GM21423 (cell line): ENCODE measurements around the gene INF2.

Source experiments
- ATAC-seq: cut with Tn5 transposase; IDR thresholded peaks from one replicate; pipeline ENCODE4 v1.9.1; 2021; ENCODE audit warnings: mild to moderate bottlenecking, moderate library complexity; ENCODE audit not compliant: unreplicated experiment

INF2 gene

GRCh38 chr14:104675447-104675846 is 14.0 kb upstream of the INF2 start:
- no peak for ATAC-seq

DNA sequence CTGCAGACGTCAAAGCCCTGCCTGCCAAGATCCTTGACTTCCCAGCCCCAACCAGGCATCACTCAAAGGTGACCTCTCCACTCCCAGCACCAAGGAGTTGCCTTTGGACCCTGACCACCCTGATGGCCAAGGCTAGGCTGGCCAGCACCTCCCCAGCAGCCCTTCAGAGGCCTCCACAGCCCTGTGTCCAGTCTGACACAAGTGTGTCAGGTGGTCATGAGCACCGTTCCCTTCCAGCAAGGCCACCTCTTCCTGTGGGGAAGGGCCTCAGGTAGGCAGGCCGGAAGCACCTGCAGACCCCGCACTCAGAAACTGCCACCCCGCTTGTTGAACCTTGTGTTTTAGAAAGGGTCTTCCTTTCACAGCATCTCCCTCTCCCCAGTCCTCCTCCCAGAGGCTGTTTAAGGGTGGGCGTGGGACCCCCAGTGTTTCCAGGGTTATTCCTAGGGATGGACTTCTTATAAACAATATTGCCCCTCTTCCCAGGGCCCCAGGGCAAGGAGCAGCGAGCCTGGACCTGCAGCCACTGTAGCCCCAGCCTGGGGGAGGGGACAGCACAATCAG is 13.2 kb upstream of the INF2 start:
- ATAC-seq, result no peak

GRCh38 chr14:104676694-104677511 is 12.5 kb upstream of the INF2 start:
- ATAC-seq, result peak; percentile 15

DNA sequence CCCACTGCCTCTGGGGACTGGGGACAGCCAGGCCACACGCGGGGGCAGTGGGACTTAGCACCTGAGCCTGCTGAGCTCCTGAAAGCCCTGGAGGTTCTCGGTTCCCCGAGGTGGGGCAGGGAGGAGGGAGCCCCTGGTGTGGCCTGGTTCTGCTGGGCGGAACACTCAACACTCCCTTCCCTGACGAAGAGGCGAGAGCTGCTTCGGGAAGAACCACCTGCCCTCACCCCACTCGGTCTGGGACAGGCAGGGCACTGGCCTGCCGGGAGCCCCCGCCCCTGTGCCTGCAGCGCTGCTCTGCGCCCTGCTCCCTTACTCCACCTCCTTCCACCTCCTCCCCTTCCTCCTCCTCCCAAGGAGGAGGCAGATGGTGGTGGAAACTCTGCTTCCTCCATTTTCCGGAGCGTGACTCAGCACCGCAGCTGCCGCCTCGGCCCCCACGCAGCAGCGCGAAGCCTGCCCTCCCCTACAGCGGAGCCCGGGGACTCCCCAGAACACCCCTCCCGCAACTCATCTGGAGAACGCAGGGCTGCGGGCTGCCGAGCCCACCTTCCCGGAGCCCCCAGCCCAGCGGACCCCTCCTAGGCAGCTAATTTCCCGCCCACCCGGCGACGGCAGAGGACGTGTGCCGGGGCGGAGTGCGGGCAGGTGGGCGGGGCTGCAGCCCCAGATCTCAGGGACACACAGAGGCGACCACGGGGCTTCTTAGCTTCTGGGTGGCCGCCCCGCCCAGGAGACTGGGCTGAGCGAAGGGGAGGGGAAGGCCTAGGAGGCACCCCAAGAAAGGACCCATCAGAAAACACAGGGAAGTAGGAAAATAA is 11.7 kb upstream of the INF2 start:
- ATAC-seq, result peak; percentile 35

DNA sequence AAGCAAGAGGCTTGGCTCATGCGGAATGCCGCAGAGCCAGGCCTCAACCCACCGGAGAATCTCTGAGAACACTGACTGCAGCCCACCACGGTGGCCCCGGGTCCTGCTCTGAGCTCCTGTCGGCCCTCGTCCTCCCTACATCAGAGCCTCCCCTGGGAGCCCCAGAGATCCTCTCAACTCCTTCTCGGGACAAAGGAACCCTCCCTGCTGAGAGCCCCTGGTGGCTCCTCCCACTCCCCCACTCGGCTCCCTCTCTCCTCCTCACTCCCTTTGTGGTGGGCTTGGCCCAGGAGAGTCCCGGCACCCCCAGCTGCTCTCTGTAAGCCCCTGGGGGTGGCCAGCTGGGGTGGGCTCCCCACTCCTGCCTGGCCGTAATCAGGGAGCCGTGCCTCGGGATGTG is 11.1 kb upstream of the INF2 start:
- peak; percentile 3 for ATAC-seq

DNA sequence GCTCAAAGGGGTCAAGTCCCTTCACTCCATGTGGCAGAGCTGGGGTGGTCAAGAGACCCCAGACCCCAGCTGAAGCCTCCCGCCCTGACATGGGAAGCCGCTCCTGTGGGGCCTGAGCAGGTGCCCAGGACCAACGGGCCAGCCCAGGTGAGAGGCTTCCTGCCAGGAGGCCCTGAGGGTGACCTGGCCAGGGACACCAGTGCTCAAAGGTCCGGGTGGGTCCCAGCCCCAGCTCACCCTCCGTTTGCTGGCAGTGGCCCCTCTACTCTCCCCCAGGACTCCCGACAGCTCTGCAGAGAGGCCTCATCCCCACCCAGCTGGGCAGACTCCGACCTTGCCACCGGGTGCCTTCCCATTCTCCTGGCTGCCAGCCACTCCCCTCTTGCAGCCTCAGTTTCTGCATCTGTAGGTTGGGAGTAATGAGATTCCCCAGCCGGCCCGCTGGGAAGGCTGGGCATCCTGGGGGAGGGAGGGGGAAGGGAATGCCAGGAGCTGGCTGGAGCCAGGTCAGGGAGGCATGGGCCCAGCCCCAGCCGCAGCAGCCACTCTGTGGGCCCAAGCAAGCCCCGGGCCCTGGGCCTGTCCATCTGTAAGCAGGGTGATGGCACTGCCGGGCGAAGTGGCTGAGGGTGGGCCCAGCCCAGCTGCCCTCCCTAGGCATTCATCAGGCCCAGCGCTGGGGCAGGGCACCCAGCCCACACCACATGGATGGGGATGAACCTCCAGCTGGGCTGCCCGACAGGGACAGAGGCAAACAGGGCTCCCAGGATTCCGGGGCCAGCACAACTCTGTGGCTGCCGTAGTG is 10.3 kb upstream of the INF2 start:
- ATAC-seq, result no peak

DNA sequence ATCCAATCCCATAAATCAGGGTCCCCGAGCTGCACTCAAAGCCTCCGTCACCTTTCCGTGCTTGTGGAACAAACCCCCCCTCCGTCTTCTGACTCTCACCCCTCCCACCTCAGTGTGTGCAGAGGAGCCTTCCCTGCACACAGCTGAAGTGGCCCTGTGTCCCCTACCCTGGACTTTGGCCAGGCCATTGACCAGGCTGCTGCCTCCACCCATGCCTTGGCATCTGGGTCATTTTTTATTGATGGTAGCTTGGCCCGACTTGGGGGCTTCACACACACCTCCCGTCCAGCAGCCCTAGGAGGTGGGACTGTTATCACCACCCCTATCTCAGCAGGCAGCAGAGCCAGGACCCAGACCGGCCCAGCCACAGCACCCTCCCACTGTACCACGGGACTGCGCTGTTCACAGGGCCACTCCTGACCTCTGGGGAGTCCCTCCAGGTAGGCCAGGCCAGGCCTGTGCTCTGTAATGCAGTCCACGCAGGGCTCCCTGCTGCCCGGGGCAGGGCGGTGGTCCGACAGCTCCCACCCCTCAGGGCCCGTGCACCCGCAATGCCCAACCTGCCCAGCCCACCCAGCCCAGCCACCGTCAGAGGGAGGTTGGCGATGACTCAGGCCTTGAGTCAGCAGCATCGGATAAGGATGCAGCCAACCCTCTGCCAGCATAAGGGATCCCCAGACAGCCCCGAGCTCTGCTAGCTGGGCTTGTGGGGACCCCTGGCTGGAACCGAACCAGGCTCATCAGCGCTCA is 9.2 kb upstream of the INF2 start:
- no peak for ATAC-seq

DNA sequence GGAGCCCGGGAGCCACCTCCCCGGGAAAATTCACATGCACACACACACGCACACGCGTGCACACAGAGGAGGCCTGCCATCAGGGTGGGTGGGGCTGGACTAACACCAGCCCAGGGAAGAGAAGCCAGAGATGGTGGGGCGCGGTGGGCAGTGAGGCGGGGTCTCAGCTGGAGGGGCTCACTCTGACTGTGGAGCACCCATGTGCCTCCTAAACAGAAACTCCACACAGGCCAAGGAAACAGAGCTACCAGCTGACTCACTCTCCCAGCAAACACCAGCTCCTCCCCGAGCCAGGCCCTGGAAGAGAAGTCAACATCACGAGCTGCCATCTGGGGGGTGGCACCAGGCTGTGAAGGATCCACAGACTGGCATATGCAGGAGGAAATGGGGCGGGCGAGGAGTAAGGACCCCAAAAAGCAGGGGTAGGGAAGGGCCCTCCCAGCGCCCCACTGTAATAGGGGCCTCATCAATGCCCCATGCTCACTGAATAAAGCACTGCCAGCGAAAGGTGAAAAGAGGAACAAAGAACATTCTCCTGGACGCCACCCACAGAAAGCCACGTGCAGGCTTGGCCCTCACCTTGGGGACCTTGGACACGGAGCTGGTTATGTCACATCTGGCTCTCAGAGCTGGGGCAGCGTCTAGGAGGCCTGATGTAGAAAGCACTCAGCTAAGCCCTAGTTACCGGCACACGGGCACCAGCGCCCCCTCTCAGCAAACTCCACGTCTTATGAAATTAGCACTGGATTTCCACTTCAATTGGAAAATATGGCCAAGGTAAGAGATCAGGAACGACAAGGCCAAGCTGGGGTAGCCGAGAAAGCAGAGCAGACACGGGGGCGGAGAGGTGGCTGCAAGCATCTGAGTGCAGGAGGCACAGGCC is 8.4 kb upstream of the INF2 start:
- ATAC-seq, result no peak

GRCh38 chr14:104681689-104682074 is 7.7 kb upstream of the INF2 start:
- ATAC-seq, result no peak

- ATAC-seq, result no peak
These were observed 7.3 kb upstream of the INF2 start for GRCh38 chr14:104682107-104682593.

DNA sequence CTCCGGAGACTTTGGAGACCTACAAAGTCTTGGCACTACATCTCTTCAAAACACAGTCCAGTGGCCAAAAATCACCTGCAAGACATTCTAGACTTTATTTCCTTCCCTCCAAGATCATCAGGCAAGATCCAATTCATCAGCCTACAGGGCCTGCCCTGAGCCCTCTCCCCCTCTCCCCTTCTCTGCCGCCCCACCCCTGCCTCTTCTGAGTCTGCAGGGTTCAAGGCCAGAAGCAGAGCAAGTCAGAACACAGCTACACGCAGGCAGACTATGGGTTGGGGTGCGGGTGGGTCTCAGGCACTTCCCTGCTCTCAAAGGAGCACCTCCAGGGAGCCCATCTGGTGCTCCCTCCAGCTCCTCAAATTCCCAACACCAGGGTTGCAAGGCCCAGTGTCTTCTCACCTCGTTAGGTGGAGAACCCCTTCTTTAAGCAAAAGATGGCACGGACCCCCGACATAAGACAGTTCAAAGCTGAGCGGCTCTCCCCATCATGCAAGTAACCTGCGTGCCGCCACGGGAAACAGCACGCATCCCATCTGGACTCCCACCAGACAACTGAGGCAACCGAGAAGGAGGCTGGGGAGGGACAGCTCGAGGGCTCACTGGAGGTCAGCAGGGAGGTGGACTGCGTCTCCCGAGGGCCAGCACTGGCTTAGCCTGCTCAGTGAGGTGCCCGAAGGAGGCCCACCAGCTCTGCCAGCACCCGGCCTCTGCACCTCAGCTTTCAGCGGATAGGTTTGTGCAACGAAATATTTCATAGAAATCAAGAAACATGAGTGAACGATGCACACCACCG is 5.6 kb upstream of the INF2 start:
- no peak for ATAC-seq

DNA sequence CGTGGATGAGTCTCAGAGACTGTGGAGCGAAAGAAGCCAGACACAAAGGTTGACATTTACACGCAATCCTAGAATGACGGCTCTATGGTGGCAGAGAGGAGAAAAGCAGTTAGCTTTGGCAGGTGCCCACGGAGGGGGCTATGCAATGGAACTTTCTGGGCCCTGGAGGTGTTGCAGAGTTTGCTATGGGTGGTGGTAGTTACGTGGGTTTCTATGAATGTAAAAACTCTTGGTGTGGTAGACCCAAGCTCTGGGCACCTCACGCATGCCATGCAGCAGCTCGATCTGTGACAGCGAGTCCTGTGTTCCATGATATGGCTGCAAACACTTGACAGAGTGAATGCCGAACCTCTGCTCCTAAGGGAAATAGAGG is 5.0 kb upstream of the INF2 start:
- ATAC-seq, result no peak

DNA sequence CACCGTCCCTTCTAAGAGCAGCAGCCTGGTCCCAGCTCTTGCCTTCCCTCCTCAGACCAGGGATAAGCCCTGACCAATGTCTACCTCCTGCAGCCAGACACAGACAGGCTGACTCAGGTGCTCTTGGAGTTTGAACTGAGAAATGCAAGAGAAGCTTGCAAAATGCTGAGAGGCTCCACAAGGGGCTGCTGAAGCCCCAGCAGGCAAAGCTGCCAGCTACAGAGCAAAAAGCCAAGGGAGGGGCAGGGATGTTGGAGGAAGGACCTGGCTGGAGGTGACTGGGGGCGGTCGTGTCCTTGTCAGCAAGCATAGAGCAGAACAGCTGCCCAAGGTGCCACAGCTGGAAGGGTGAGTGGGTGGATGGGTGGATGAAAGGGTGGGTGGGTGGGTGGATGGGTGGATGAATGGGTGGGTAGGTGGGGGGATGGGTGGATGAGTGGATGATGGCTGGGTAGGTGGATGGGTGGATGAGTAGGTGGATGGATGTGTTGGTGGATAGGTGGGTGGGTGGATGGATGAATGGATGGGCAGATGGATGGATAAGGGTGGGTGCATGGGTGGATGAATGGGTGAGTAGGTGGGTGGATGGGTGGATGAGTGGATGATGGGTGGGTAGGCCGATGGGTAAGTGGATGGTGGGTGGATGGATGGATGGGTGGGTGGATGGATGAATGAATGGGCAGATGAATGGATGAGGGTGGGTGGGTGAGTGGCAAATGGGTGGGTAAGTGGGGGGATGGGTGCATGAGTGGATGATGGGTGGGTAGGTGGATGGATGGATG is 4.0 kb upstream of the INF2 start:
- no peak for ATAC-seq

GRCh38 chr14:104685998-104686610 is 3.3 kb upstream of the INF2 start:
- no peak for ATAC-seq

DNA sequence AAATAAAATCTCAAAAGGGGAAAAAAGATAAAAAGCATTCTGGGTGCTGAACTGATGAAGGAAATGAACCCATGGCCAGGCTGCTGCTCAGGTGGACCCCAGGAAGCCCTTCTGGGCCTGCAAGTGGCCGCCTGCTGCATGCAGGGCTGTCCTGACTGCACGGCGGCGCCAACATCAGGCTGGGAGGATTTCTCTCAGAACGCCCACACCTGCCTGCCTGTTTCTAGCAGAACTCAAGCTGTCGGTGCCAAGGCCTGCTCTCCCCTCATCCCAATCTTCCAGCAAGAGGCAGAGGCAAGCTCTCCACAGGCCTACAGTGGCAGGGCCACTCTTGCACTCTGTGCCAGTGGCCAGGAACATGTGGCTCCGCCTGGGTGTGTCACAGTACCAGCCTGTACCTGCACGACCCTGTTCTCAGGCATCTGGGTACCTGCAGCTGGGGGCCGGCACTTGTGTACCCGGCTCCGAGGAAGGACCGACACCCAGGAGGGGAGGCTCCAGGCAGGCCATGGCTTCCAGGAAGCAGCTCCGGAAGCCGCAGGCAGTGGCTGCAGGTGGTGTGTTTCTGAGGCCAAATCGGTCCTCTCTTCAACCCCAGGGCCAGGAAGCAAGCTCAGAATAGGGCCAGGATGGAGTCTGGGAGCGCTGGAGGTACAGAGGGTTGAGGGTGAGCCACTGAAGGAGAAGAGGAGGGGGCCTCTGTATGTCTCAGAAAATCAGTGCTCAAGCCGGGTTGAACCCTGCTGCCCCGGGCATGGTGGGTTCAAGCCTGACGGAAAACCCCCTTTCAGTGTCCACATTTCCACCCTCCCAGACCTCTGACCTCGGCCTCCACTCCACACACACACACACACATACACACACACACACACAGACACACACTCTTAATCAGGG is 2.5 kb upstream of the INF2 start:
- no peak for ATAC-seq
